Smooth muscle cell (in vitro differentiated cells): Measurements from ENCODE around the gene KLF6. TPM values are rescaled to one million over a fixed set of nuclear protein-coding genes. Genes with fewer than 3 reads are reported as not detected.

ENCODE experiments used
- DNase-seq: peaks from one replicate; lab custom pipeline; 2025; ENCODE audit not compliant: unreplicated experiment; lab: John Stamatoyannopoulos, UW
- H2AFZ ChIP-seq: fragments of 200-600 bp; sonication (generic); 2 replicates; pipeline ENCODE4 v1.6.0; 2016; ENCODE audit warnings: antibody characterized with exemption, low read depth, mild to moderate bottlenecking
- H3F3A ChIP-seq: fragments of 200-600 bp; sonication (generic); 2 replicates; pipeline ENCODE4 v1.6.0; 2017; ENCODE audit warnings: antibody characterized with exemption, low read depth
- H3K27ac ChIP-seq: fragments of 200-600 bp; sonication (generic); 2 replicates; pipeline ENCODE4 v1.5.1; 2016; ENCODE audit warnings: low read depth, mild to moderate bottlenecking
- H3K27me3 ChIP-seq: fragments of 200-600 bp; sonication (generic); 2 replicates; pipeline ENCODE4 v1.6.1; 2016; ENCODE audit warnings: low read depth, mild to moderate bottlenecking
- H3K36me3 ChIP-seq: fragments of 200-600 bp; sonication (generic); 2 replicates; pipeline ENCODE4 v1.5.1; 2016; ENCODE audit warnings: low read depth
- H3K4me1 ChIP-seq: fragments of 200-600 bp; sonication (generic); 2 replicates; pipeline ENCODE4 v1.5.1; 2016; ENCODE audit warnings: low read depth
- H3K4me2 ChIP-seq: fragments of 200-600 bp; sonication (generic); 2 replicates; pipeline ENCODE4 v1.6.0; 2016; ENCODE audit warnings: mild to moderate bottlenecking
- H3K4me3 ChIP-seq: fragments of 200-600 bp; sonication (generic); 2 replicates; pipeline ENCODE4 v1.5.1; 2016; ENCODE audit warnings: mild to moderate bottlenecking
- H3K79me2 ChIP-seq: fragments of 200-600 bp; sonication (generic); 2 replicates; pipeline ENCODE4 v1.6.0; 2016; ENCODE audit warnings: low read depth, mild to moderate bottlenecking
- H3K9ac ChIP-seq: fragments of 200-600 bp; sonication (generic); 2 replicates; pipeline ENCODE4 v1.6.0; 2016; ENCODE audit warnings: low read depth
- H3K9me3 ChIP-seq: fragments of 200-600 bp; sonication (generic); replicated peaks from 2 replicates; pipeline ENCODE4 v1.5.1; 2016; ENCODE audit warnings: low read depth
- H4K20me1 ChIP-seq: fragments of 200-600 bp; sonication (generic); 2 replicates; pipeline ENCODE4 v1.6.0; 2016; ENCODE audit warnings: low read depth
- CTCF ChIP-seq: fragments of 200-600 bp; sonication (generic); IDR thresholded peaks from 2 replicates; pipeline ENCODE4 v1.5.1; 2017; ENCODE audit warnings: borderline replicate concordance, mild to moderate bottlenecking, antibody characterized with exemption; ENCODE audit not compliant: insufficient read depth, poor library complexity, severe bottlenecking
- WGBS: methylation state at CpG from one replicate; pipeline ENCODE4 v1.1.7; 2016; ENCODE audit warnings: low lambda C conversion rate; 5-methylcytosine and 5-hydroxymethylcytosine counted together
- polyA plus RNA-seq: library from polyadenylated mRNA; unstranded; fragments of >200 nt; fragmentation: Nextera tagmentation; extraction: Ambion mirVana; gene quantifications from 2 replicates; pipeline ENCODE4 v1.2.1, GENCODE V29; 2016
- total RNA-seq: library from RNA; depleted of rRNA; stranded (reverse); fragments of >200 nt; gene quantifications from 2 replicates; pipeline ENCODE4 v1.2.3, GENCODE V29; 2014

KLF6 gene
- total and polyA plus RNA-seq, 2 experiments from 2014 or later, result 198 to 519 TPM

DNA sequence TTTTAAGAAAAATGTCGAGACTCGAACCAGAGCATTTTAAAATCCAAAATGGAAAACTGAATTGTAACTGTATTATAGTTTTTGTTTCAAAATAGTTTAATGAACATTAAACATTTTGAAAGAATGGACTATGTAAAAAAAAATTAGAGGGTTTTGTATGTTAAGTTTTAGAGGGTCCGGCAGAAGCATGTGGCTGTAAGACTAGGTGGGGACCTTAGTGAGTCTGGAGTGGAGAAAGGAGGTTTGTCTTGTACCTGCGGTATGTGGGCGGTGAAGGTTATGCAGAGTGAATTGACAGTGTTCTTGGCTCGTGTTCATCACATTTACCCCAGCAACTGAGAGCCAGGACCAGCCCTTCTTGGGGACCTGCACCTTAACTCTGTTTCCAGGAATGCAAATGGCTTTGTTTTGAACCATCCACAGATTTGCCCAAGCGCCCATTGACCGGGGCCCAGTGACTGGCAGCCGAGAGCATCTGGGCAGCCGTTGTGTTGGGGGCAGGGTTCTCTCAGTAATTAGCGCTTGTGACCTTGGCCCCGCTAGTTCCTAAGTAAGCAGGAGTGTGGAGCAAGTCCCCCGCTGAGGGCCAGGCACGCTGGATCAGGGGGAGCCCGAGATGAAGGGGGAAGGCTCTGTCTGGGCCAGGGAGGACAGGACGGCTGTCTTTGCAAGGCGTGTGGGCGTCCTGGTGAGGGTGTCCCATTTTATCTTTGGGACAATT, 1.4 kb upstream of the KLF6 start:
- H3K4me1 ChIP-seq, result peaks cover 7% of the 10 kb centered on the region
- 15% methylated on average over 18 of the region's 18 CpGs for WGBS
- H3K4me3 ChIP-seq, result peak overlapping the region; percentile 64
- DNase-seq, result no peak
- no peaks in the 10 kb centered on the region for H3K9me3 ChIP-seq
- H3K9ac ChIP-seq, result peak overlapping the region; percentile 99
- no peak overlapping the region for H2AFZ ChIP-seq
- H4K20me1 ChIP-seq, result peaks cover 35% of the 10 kb centered on the region
- peaks cover 39% of the 10 kb centered on the region for H3K79me2 ChIP-seq
- no peaks in the 10 kb centered on the region for H3K27me3 ChIP-seq
- H3K36me3 ChIP-seq, result no peaks in the 10 kb centered on the region
- no peak for TF ChIP-seq CTCF
- peaks cover 44% of the 10 kb centered on the region for H3F3A ChIP-seq
- H3K4me2 ChIP-seq, result peak overlapping the region; percentile 91
- H3K27ac ChIP-seq, result peak overlapping the region; percentile 99

GRCh38 chr10:3785851-3786271, 852 bp upstream of the KLF6 start:
- H3K4me1 ChIP-seq, result peaks cover 7% of the 10 kb centered on the region
- DNase-seq, result no peak
- H3K27me3 ChIP-seq, result no peaks in the 10 kb centered on the region
- no peaks in the 10 kb centered on the region for H3K36me3 ChIP-seq
- no peaks in the 10 kb centered on the region for H3K9me3 ChIP-seq
- H2AFZ ChIP-seq, result no peak overlapping the region
- peaks cover 41% of the 10 kb centered on the region for H4K20me1 ChIP-seq
- H3K79me2 ChIP-seq, result peaks cover 45% of the 10 kb centered on the region
- H3K4me2 ChIP-seq, result peak overlapping the region; percentile 91
- 1% methylated on average over 9 of the region's 18 CpGs for WGBS
- peak overlapping the region; percentile 64 for H3K4me3 ChIP-seq
- peaks cover 50% of the 10 kb centered on the region for H3F3A ChIP-seq
- TF ChIP-seq CTCF, result no peak
- peak overlapping the region; percentile 99 for H3K9ac ChIP-seq
- peak overlapping the region; percentile 99 for H3K27ac ChIP-seq

- H3K36me3 ChIP-seq, result no peaks in the 10 kb centered on the region
- H3K27ac ChIP-seq, result peak overlapping the region; percentile 99
- H3K4me3 ChIP-seq, result peak overlapping the region; percentile 87
- H2AFZ ChIP-seq, result no peak overlapping the region
- no peaks in the 10 kb centered on the region for H3K9me3 ChIP-seq
- H3F3A ChIP-seq, result peaks cover 55% of the 10 kb centered on the region
- peaks cover 46% of the 10 kb centered on the region for H4K20me1 ChIP-seq
- under 1% methylated on average over 51 of the region's 76 CpGs for WGBS
- H3K9ac ChIP-seq, result peak overlapping the region; percentile 99
- peaks cover 50% of the 10 kb centered on the region for H3K79me2 ChIP-seq
- peak; percentile 97 for DNase-seq
- H3K4me1 ChIP-seq, result peaks cover 7% of the 10 kb centered on the region
- no peaks in the 10 kb centered on the region for H3K27me3 ChIP-seq
- H3K4me2 ChIP-seq, result peak overlapping the region; percentile 93
- no peak for TF ChIP-seq CTCF
Measured at GRCh38 chr10:3785251-3785850, 342 bp upstream of the KLF6 start.
